Lower lobe of right lung (tissue), 2 donors: Measurements from ENCODE around the gene SLC6A11. TPM values are rescaled to one million over a fixed set of nuclear protein-coding genes. Genes with fewer than 3 reads are reported as not detected.

Experiments used
- ATAC-seq, 2 donors: fragments of 200-7000 bp; cut with Tn5 transposase; one replicate each; pipeline ENCODE4 v1.9.1; 2020 to 2022; ENCODE audit warnings: mild to moderate bottlenecking in 2 of 2, moderate library complexity in 2 of 2
- DNase-seq: peaks from one replicate; pipeline ENCODE4 v3.0.0-alpha.2; 2020
- H3K27ac ChIP-seq: fragments of 200-600 bp; one replicate; pipeline ENCODE4 v1.8.0; 2022
- H3K27me3 ChIP-seq: fragments of 200-600 bp; one replicate; pipeline ENCODE4 v1.8.0; 2022; ENCODE audit warnings: low read depth
- H3K36me3 ChIP-seq: fragments of 200-600 bp; one replicate; pipeline ENCODE4 v1.8.0; 2022; ENCODE audit warnings: mild to moderate bottlenecking
- H3K4me1 ChIP-seq: fragments of 200-600 bp; one replicate; pipeline ENCODE4 v1.8.0; 2022
- H3K4me3 ChIP-seq: fragments of 200-600 bp; one replicate; pipeline ENCODE4 v1.8.0; 2022; ENCODE audit warnings: mild to moderate bottlenecking
- H3K9me3 ChIP-seq: fragments of 200-600 bp; one replicate; pipeline ENCODE4 v1.8.0; 2022
- CTCF ChIP-seq: fragments of 200-600 bp; IDR thresholded peaks from one replicate; pipeline ENCODE4 v1.8.0; 2022; ENCODE audit warnings: antibody characterized with exemption, mild to moderate bottlenecking
- intact Hi-C: fragments of 100-400 bp; cut with DNase I; formaldehyde crosslinking; loops from one replicate; pipeline ENCODE4 v1.11.0; 2022
- total RNA-seq: library from RNA; stranded (reverse); fragmentation: NEBNext Ultra II Directional; extraction: Animal tissue kit (Norgen Biotek cat#: 25700); gene quantifications from one replicate; pipeline ENCODE4 v1.2.1, GENCODE V29; 2021
- donor health status: DM: no; HTN: yes; CAD: no; lungs with severe emphysema.

SLC6A11 gene
- total RNA-seq, 1 donor from 2014 or later: not detected

GRCh38 chr3:10833855-10834414, 17.9 kb downstream of the SLC6A11 start:
- H3K4me3 ChIP-seq: no peak overlapping the region
- no peaks in the 10 kb centered on the region for H3K9me3 ChIP-seq
- H3K27me3 ChIP-seq: peaks cover 13% of the 10 kb centered on the region
- H3K4me1 ChIP-seq: no peaks in the 10 kb centered on the region
- TF ChIP-seq CTCF: no peak
- ATAC-seq: no peak
- H3K36me3 ChIP-seq: no peaks in the 10 kb centered on the region
- no peak overlapping the region for H3K27ac ChIP-seq
- no peak for DNase-seq
- intact Hi-C loops: no loop called here

- Histone ChIP-seq H3K4me3 (no peak overlapping the region), H3K36me3 (no peaks in the 10 kb centered on the region), H3K27ac (no peak overlapping the region), H3K4me1 (no peaks in the 10 kb centered on the region), H3K27me3 (peaks cover 15% of the 10 kb centered on the region), H3K9me3 (no peaks in the 10 kb centered on the region)
- no peak for TF ChIP-seq CTCF
- ATAC-seq (no peak), DNase-seq (no peak)
- intact Hi-C loops: no loop called here
Measured at GRCh38 chr3:10834951-10835350, 18.9 kb downstream of the SLC6A11 start.

- ATAC-seq (no peak), DNase-seq (no peak)
- no peaks in the 10 kb centered on the region for H3K9me3 ChIP-seq
- TF ChIP-seq CTCF: no peak
- no peak overlapping the region for H3K4me3 ChIP-seq
- no peak overlapping the region for H3K27ac ChIP-seq
- peaks cover 19% of the 10 kb centered on the region for H3K27me3 ChIP-seq
- no peaks in the 10 kb centered on the region for H3K36me3 ChIP-seq
- H3K4me1 ChIP-seq: no peaks in the 10 kb centered on the region
- intact Hi-C loops: no loop called here
Measured at GRCh38 chr3:10835406-10835805, 19.4 kb downstream of the SLC6A11 start.

GRCh38 chr3:10836676-10837075, 20.6 kb downstream of the SLC6A11 start:
- peaks cover 19% of the 10 kb centered on the region for H3K27me3 ChIP-seq
- ATAC-seq: no peak
- H3K36me3 ChIP-seq: no peaks in the 10 kb centered on the region
- H3K4me1 ChIP-seq: no peaks in the 10 kb centered on the region
- no peak overlapping the region for H3K27ac ChIP-seq
- TF ChIP-seq CTCF: no peak
- no peaks in the 10 kb centered on the region for H3K9me3 ChIP-seq
- no peak overlapping the region for H3K4me3 ChIP-seq
- DNase-seq: no peak
- intact Hi-C loops: no loop called here

- no peak overlapping the region for H3K27ac ChIP-seq
- peaks cover 19% of the 10 kb centered on the region for H3K27me3 ChIP-seq
- no peaks in the 10 kb centered on the region for H3K9me3 ChIP-seq
- no peak for ATAC-seq
- no peaks in the 10 kb centered on the region for H3K4me1 ChIP-seq
- DNase-seq: no peak
- TF ChIP-seq CTCF: no peak
- intact Hi-C loops: no loop called here
- no peaks in the 10 kb centered on the region for H3K36me3 ChIP-seq
- H3K4me3 ChIP-seq: no peak overlapping the region
Measured at GRCh38 chr3:10837849-10838248, 21.8 kb downstream of the SLC6A11 start.

GRCh38 chr3:10839167-10839566, 23.1 kb downstream of the SLC6A11 start:
- no peak for TF ChIP-seq CTCF
- H3K9me3 ChIP-seq: no peaks in the 10 kb centered on the region
- ATAC-seq (no peak), DNase-seq (no peak)
- no peak overlapping the region for H3K4me3 ChIP-seq
- intact Hi-C loops: no loop called here
- no peaks in the 10 kb centered on the region for H3K4me1 ChIP-seq
- H3K36me3 ChIP-seq: no peaks in the 10 kb centered on the region
- peaks cover 18% of the 10 kb centered on the region for H3K27me3 ChIP-seq
- no peak overlapping the region for H3K27ac ChIP-seq
